Breast epithelium (tissue), 4 donors: ENCODE data around the gene SPATS2. TPM values are rescaled to one million over a fixed set of nuclear protein-coding genes. Genes with fewer than 3 reads are reported as not detected.

Experiments
- DNase-seq, 2 donors: peaks; one replicate each; pipeline ENCODE4 v3.0.0-alpha.2; 2019; ENCODE audit warnings: low spot score in 2 of 2
- H3K27ac ChIP-seq, 2 donors: fragments of 200-600 bp; sonication (generic) in 1 of 2; one replicate each; pipeline ENCODE4 v1.5.1; 2016 to 2019; ENCODE audit warnings: mild to moderate bottlenecking in 1 of 2
- H3K27me3 ChIP-seq, 2 donors: fragments of 200-600 bp; sonication (generic) in 1 of 2; one replicate each; pipeline versions ENCODE4 v1.5.1 to v1.6.0; 2017 to 2019; ENCODE audit warnings: control low read depth in 1 of 2, mild to moderate bottlenecking in 1 of 2
- H3K36me3 ChIP-seq: fragments of 200-600 bp; one replicate; pipeline ENCODE4 v1.5.1; 2019
- H3K4me1 ChIP-seq, 2 donors: fragments of 200-600 bp; sonication (generic); one replicate each; pipeline ENCODE4 v1.5.1; 2016 to 2019; ENCODE audit warnings: control low read depth in 1 of 2
- H3K4me3 ChIP-seq, 3 donors: fragments of 200-600 bp; sonication (generic); 1 replicate in 2 of 3; 2 replicates in 1 of 3; pipeline ENCODE4 v1.5.1; 2016 to 2019; ENCODE audit warnings: mild to moderate bottlenecking in 3 of 3, moderate library complexity in 2 of 3
- H3K9me3 ChIP-seq, 2 donors: fragments of 200-600 bp; sonication (generic) in 1 of 2; one replicate each; pipeline ENCODE4 v1.5.1; 2016 to 2019; ENCODE audit warnings: control low read depth in 1 of 2
- POLR2A ChIP-seq: fragments of 450-650 bp; IDR thresholded peaks from one replicate; pipeline ENCODE4 v1.6.1; 2016; ENCODE audit warnings: antibody characterized with exemption, mild to moderate bottlenecking, moderate library complexity
- POLR2AphosphoS5 ChIP-seq, 3 donors: sonication (generic); formaldehyde crosslinking; IDR thresholded peaks; one replicate each; pipeline ENCODE4 v1.6.1; 2017; ENCODE audit warnings: antibody characterized with exemption in 3 of 3
- intact Hi-C: fragments of 100-400 bp; cut with DNase I; formaldehyde crosslinking; loops from one replicate; pipeline ENCODE4 v1.15.1; 2023; ENCODE audit warnings: low total_unique reads
- total RNA-seq, 3 donors: library from RNA; depleted of rRNA; stranded (reverse); fragments of >200 nt; gene quantifications; one replicate each; pipeline ENCODE4 v1.1.0, GENCODE V29; 2016
- TF ChIP-seq, protein P1 (sequence below), 3 donors: fragments of 450-650 bp; IDR thresholded peaks; one replicate each; pipeline ENCODE4 v1.5.1; 2016 to 2017; ENCODE audit warnings: antibody characterized with exemption in 3 of 3, mild to moderate bottlenecking in 3 of 3, moderate library complexity in 3 of 3

Gene SPATS2
- total RNA-seq, 3 donors from 2014 or later, result 13.8 to 24.0 (median 22.0) TPM

- no peak for DNase-seq
- no peak overlapping the region for H3K4me3 ChIP-seq
- H3K9me3 ChIP-seq, result no peaks in the 10 kb centered on the region
- H3K27ac ChIP-seq, result no peak overlapping the region
- H3K4me1 ChIP-seq, result no peaks in the 10 kb centered on the region
- intact Hi-C loops, result no loop called here
- no peaks in the 10 kb centered on the region for H3K36me3 ChIP-seq
- TF ChIP-seq POLR2A, result no peak
- TF ChIP-seq, protein P1, sequence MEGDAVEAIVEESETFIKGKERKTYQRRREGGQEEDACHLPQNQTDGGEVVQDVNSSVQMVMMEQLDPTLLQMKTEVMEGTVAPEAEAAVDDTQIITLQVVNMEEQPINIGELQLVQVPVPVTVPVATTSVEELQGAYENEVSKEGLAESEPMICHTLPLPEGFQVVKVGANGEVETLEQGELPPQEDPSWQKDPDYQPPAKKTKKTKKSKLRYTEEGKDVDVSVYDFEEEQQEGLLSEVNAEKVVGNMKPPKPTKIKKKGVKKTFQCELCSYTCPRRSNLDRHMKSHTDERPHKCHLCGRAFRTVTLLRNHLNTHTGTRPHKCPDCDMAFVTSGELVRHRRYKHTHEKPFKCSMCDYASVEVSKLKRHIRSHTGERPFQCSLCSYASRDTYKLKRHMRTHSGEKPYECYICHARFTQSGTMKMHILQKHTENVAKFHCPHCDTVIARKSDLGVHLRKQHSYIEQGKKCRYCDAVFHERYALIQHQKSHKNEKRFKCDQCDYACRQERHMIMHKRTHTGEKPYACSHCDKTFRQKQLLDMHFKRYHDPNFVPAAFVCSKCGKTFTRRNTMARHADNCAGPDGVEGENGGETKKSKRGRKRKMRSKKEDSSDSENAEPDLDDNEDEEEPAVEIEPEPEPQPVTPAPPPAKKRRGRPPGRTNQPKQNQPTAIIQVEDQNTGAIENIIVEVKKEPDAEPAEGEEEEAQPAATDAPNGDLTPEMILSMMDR (IDR thresholded peaks at IDR 0.05), result no peak
- TF ChIP-seq POLR2AphosphoS5 (IDR thresholded peaks at IDR 0.05), result no peak
- H3K27me3 ChIP-seq, result no peaks in the 10 kb centered on the region
Observed at GRCh38 chr12:49451468-49452259, 84.4 kb downstream of the SPATS2 start.

DNA sequence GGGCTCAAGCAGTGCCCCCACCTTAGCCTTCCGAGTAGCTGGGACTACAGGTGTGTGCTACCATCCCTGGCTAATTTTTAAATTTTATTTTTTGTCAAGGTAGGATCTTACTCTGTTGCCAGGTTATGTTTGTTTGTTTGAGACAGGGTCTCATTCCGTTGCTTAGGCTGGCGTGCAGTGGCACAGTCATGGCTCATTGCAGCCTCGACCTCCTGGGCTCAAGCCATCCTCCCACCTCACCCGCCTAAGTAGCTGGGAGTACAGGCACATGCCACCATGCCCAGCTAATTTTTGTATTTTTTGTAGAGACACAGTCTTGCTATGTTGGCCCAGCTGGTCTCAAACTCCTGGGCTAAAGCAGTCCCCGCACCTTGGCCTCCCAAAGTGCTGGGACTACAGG is 88.2 kb downstream of the SPATS2 start:
- Histone ChIP-seq H3K27ac (no peak overlapping the region), H3K4me1 (no peaks in the 10 kb centered on the region), H3K4me3 (no peak overlapping the region), H3K36me3 (no peaks in the 10 kb centered on the region), H3K9me3 (no peaks in the 10 kb centered on the region), H3K27me3 (no peaks in the 10 kb centered on the region)
- no peak for DNase-seq
- TF ChIP-seq POLR2AphosphoS5 (IDR thresholded peaks at IDR 0.05) (no peak), POLR2A (no peak)
- TF ChIP-seq, protein P1 (IDR thresholded peaks at IDR 0.05), result no peak
- intact Hi-C loops, result no loop called here

DNA sequence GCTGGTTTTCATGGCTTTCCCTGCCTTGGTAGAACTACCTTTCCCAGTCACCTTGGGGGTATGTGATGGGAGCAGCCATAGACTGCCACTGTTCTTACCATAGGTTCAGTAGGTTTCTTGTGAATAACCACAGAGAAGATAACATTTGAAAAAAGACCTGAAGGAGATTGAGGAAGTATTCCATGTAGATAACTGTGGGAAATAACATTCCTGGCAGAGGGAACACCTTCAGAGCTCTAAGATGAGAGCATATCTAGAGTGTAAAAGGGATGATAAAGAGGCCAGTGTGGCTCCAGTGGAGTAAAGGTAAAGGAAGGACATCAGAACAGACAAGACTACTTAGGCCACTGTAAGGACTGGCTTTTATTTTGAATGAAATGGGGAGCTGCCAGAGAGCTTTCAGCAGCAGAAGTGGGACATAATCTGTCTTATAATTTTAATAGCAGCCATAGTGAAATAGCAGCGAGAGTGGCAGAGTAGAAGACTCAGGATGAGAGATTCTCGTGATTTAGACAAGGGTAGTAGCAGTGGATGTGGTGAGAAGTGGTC is 88.9 kb downstream of the SPATS2 start:
- TF ChIP-seq POLR2A, result no peak
- TF ChIP-seq POLR2AphosphoS5 (IDR thresholded peaks at IDR 0.05), result no peak
- TF ChIP-seq, protein P1 (IDR thresholded peaks at IDR 0.05), result no peak
- intact Hi-C loops, result no loop called here
- Histone ChIP-seq H3K36me3 (no peaks in the 10 kb centered on the region), H3K27ac (no peak overlapping the region), H3K27me3 (no peaks in the 10 kb centered on the region), H3K4me1 (no peaks in the 10 kb centered on the region), H3K9me3 (no peaks in the 10 kb centered on the region), H3K4me3 (no peak overlapping the region)
- no peak for DNase-seq

- intact Hi-C loops, result no loop called here
- Histone ChIP-seq H3K27ac (no peak overlapping the region), H3K4me1 (no peaks in the 10 kb centered on the region), H3K4me3 (no peak overlapping the region), H3K36me3 (no peaks in the 10 kb centered on the region), H3K27me3 (no peaks in the 10 kb centered on the region), H3K9me3 (no peaks in the 10 kb centered on the region)
- no peak for DNase-seq
- TF ChIP-seq, protein P1 (IDR thresholded peaks at IDR 0.05), result no peak
- TF ChIP-seq POLR2A (no peak), POLR2AphosphoS5 (IDR thresholded peaks at IDR 0.05) (no peak)
Observed at GRCh38 chr12:49458816-49459215, 91.6 kb downstream of the SPATS2 start.

DNA sequence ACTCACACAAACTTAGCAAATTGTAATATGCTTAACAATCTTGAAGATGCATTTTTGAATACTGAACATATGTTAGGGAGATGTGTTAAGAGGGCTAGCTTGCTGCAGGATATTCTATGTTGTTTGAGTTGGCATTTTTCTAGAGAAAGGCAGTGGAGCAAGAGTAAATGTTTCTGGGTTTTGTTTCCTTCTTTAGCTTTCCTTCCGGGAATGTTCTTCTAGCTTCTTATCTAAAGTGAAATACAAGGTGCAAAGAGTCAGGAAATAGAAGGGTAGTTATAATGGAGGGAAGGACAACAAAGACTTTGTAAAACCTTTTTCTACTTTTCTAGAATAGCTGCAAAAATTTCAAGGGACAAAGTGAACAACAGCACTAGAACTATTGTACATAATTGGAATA is 94.0 kb downstream of the SPATS2 start:
- H3K9me3 ChIP-seq, result no peaks in the 10 kb centered on the region
- H3K4me3 ChIP-seq, result no peak overlapping the region
- TF ChIP-seq POLR2A, result no peak
- TF ChIP-seq, protein P1 (IDR thresholded peaks at IDR 0.05), result no peak
- no peak for TF ChIP-seq POLR2AphosphoS5 (IDR thresholded peaks at IDR 0.05)
- H3K27ac ChIP-seq, result no peak overlapping the region
- H3K36me3 ChIP-seq, result no peaks in the 10 kb centered on the region
- H3K4me1 ChIP-seq, result no peaks in the 10 kb centered on the region
- no peak for DNase-seq
- intact Hi-C loops, result no loop called here
- H3K27me3 ChIP-seq, result no peaks in the 10 kb centered on the region
